H1 (cell line): ENCODE measurements around the gene AHDC1. TPM values are rescaled to one million over a fixed set of nuclear protein-coding genes. Genes with fewer than 3 reads are reported as not detected.

Experiments
- CTCF ChIP-seq, 3 experiments: IDR thresholded peaks; 1 replicate in 2 of 3; 2 replicates in 1 of 3; pipeline versions ENCODE4 v1.5.1 to v1.6.1; 2011; ENCODE audit warnings: low read length in 3 of 3, mild to moderate bottlenecking in 3 of 3, inconsistent platforms in 2 of 3, low read depth in 1 of 3, moderate library complexity in 1 of 3; ENCODE audit not compliant: insufficient read depth in 1 of 3; ENCODE audit errors: control extremely low read depth in 1 of 3
- RAD21 ChIP-seq, 2 experiments: IDR thresholded peaks in 1 of 2; conservative IDR thresholded peaks in 1 of 2; 2 replicates each; pipeline ENCODE4 v1.6.1; 2011; ENCODE audit warnings: low read depth in 2 of 2, low read length in 2 of 2, improper control_type of control experiment in 1 of 2, inconsistent platforms in 1 of 2, mild to moderate bottlenecking in 1 of 2, moderate library complexity in 1 of 2
- SP4 ChIP-seq: IDR thresholded peaks from 2 replicates; pipeline ENCODE4 v1.6.1; 2012; ENCODE audit warnings: low read length, inconsistent platforms
- polyA plus RNA-seq, 7 experiments: library from polyadenylated mRNA; depleted of rRNA in 3 of 7; stranded (reverse) in 5 of 7; unstranded in 2 of 7; fragments of >200 nt in 5 of 7; fragments of 200-250 nt in 2 of 7; gene quantifications; 1 replicate in 5 of 7; 2 replicates in 1 of 7; 4 replicates in 1 of 7; pipeline versions ENCODE4 v1.2.1 to v1.2.3, GENCODE V29; 2011 to 2013; ENCODE audit warnings: missing spikeins in 2 of 7, mixed read lengths in 2 of 7
- total RNA-seq: library from RNA; stranded (reverse); fragmentation: NEBNext Ultra II Directional; extraction: Animal tissue kit (Norgen Biotek cat#: 25700); gene quantifications from 2 replicates; pipeline ENCODE4 v1.2.1, GENCODE V29; 2021

The AHDC1 gene
- total and polyA plus RNA-seq, 2 of the 8 experiments (the other 6 are each of a cell fraction or from before 2014, with no cell fraction given), result 4.4 to 35.1 TPM

- TF ChIP-seq CTCF (IDR thresholded peaks at IDR 0.05; ENCODE audit: control extremely low read depth in 1 of 3, insufficient read depth in 1 of 3, low read depth in 1 of 3, low read length in 3 of 3), result peak in 2 of 3 experiments; percentile 58 to 69; a peak in 3 of 4 replicates
- TF ChIP-seq SP4, result 0 out of 2 replicates have a peak, but pooled peaks have one; percentile 15
- peak; percentile 56 to 67 for TF ChIP-seq RAD21 (IDR thresholded peaks at IDR 0.05 in 1 of 2, conservative IDR thresholded peaks at IDR 0.05 in 1 of 2; ENCODE audit: low read depth in 2 of 2, low read length in 2 of 2)
- TF ChIP-seq, all 59 proteins: peak for 5
These were observed 81.3 kb downstream of the AHDC1 start (continued) for GRCh38 chr1:27522432-27523336.
